HG02571 (cell line): ENCODE measurements around the gene ATF7.

Experiments used
- ATAC-seq: cut with Tn5 transposase; IDR thresholded peaks from one replicate; pipeline ENCODE4 v1.9.1; 2021; ENCODE audit warnings: mild to moderate bottlenecking, moderate library complexity; ENCODE audit not compliant: unreplicated experiment

ATF7 gene

GRCh38 chr12:53504004-53504920 is 121.9 kb downstream of the ATF7 start:
- ATAC-seq: no peak

- no peak for ATAC-seq
These were observed 123.0 kb downstream of the ATF7 start for GRCh38 chr12:53502983-53503728.

DNA sequence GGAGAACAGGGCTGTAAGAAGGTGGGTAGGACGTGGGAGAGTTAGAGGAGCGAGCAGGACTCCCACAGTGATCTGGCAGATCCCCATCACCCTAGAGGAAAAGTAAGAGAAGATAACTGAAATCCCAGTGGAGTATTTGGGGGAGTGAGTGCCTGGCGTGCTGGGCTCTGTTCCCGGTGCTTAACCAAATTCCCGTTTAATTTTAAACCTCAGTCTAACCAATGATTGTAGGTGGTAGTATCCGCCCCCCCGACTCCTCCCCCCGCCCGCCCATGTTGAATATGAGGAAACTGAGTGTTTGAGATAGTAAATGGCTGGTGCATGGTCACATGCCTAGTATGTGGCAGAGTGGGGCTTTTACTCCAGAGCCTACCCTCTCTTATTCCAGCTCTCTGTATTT is 123.9 kb downstream of the ATF7 start:
- ATAC-seq: no peak

DNA sequence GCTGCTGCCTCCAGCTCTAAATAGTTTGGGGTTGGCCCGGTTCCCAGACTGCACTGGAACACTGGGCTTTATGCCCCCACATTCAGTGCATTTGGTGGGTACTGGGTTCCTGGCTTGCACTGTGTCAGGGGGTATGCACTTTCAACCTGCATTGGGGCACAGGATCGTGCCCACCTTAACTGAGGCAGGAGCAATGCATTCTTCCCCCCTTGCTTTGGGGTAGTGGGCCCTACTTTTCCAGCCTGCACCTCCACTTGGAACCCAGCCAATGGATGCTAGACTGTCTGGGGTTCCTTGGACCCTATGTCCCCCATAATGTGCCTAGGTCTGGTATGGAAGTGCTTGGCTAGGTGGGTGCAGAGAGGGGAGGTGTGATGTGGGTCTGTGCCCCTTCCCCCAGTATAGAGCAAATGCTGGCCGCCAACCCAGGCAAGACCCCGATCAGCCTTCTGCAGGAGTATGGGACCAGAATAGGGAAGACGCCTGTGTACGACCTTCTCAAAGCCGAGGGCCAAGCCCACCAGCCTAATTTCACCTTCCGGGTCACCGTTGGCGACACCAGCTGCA is 124.5 kb downstream of the ATF7 start:
- no peak for ATAC-seq

DNA sequence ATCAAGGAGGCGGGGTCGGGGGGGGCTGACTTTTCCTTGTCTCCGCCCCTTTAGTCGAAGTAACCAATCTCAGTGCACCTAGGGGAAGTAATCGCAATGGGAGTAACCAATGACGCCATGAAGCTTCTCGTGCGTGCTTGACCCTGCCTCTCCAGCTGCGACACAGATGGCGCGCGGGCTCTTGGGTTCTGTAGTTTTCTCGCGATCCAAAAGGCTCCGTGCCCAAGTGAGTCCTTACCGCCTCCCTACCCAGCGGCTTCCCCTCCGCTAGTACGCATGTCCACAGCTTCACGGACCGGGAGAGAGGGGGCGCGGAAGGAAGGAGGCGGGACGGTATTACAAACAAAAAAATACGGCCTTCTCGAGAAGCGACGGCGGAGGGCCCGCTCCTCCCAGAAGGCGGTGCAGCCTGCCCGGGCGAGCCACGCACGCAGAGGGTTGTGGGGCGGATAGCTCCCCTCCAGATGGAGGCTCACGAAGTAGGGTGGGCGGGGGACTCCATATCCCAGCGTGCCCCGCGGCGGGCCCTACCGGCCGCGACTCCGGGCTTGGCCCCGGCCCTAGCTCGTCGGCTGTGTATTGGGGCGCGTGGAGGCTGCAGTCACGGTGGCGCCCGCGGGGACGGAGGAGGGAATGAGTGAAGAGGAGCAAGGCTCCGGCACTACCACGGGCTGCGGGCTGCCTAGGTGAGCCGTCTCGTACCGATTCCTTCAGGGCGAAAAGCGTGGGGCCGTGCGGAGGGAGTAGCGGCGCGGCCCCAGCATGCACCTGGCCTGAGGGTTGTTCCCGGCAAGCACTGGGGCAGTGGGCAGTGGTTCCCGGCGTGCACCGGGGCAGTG is 125.2 kb downstream of the ATF7 start, which contains the start of gene TARBP2:
Gene TARBP2 (plus strand): TSS at position 508 of the 839 bp plus-strand sequence. CDS start 126 bp downstream, at position 634.
- peak; percentile 73 for ATAC-seq

GRCh38 chr12:53500142-53500775 is 125.9 kb downstream of the ATF7 start:
- no peak for ATAC-seq

GRCh38 chr12:53499266-53500141 is 126.7 kb downstream of the ATF7 start, which contains the start of gene MAP3K12:
TSS of gene MAP3K12 (minus strand) at chr12:53499458. CDS start at chr12:53487391, 12,067 bp downstream.
- no peak for ATAC-seq

DNA sequence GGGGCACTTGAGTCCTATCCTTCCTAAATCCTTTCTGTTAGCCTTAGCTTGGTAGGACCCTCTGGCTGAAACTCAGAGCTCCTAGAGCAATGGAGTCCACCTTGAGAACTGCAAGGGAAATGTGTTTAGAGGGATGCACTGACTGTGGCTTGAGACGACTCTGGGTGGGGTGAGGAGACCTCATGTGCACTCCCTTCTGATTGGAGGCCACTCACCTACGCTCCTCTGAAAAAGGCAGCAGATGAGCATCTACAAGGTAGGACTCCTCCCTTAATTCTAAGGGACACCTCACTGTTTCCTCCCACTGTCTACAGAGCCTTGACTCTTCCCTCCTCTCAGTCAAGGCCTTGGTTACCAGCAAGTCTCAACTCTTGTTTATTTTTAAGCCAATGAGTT is 127.9 kb downstream of the ATF7 start:
- ATAC-seq: no peak

GRCh38 chr12:53497461-53497860 is 128.7 kb downstream of the ATF7 start:
- ATAC-seq: no peak

GRCh38 chr12:53496752-53497032 is 129.5 kb downstream of the ATF7 start:
- no peak for ATAC-seq

GRCh38 chr12:53495903-53496751 is 130.1 kb downstream of the ATF7 start:
- no peak for ATAC-seq

DNA sequence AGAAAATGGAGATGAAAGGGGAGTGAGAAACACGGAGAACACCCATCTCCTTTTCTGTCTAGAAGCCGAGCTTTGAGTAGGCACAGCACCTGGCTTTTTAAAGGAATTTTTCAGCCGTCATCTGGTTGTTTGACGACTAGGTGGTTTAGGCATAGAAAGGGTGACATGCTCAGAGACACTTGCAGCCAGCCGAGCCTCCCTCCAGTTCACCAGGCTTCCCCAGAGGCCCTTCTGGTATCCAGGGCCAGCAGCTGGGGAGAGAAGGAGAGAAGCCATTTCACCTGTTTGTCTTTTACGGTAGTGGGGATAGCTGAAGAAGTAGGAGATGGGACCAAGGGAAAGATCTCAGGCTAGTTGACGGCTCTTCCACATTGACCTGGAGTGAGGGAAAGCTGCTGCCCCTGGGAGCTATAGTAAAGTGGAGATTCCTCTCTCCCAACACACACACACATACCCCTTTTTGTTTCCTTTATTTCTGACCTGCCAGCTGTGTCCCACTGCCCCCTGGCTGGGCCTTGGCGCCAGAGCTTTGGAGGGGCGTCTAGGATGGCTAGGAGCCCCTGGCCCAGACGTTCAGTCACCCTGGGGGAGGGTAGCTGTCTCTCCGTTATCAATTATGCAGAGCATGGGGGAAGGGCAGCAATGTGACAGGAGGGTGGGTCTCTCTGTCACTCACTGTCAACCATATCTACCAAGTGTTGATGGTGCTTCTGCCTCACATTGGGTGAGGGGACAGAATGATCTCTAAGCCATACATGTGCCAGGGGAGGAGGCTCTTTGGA is 132.4 kb downstream of the ATF7 start:
- ATAC-seq: no peak

- peak; percentile 91 for ATAC-seq
These were observed 133.2 kb downstream of the ATF7 start for GRCh38 chr12:53492830-53493609.

DNA sequence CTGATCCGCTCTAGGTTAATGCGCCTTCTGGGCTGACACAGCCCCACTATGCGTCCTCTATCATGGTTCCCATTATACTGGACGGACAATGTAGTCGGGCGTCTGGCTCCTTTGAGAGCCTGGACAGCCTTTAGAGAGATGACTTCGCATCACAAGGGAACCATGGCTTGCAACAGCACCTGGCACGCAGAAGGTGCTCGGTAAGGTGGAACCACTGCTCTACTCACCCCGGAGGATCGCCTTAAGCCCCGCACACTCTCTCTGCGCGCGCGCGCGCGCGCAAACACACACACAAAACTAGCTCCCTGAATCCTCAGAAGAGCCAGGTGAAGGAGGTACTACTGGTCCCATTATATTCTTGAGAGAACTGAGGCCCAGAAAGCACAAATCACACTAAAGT is 134.0 kb downstream of the ATF7 start:
- ATAC-seq: no peak

GRCh38 chr12:53489242-53489864 is 136.8 kb downstream of the ATF7 start:
- ATAC-seq: no peak

- no peak for ATAC-seq
These were observed 139.3 kb downstream of the ATF7 start for GRCh38 chr12:53486736-53487487.
